ENCODE data around the gene IFITM10. TPM values are rescaled to one million over a fixed set of nuclear protein-coding genes. Genes with fewer than 3 reads are reported as not detected.

IFITM10 gene
- polyA plus RNA-seq, 1 of the 3 experiments (the other 2 are of a cell fraction), result 0.21 TPM

DNA sequence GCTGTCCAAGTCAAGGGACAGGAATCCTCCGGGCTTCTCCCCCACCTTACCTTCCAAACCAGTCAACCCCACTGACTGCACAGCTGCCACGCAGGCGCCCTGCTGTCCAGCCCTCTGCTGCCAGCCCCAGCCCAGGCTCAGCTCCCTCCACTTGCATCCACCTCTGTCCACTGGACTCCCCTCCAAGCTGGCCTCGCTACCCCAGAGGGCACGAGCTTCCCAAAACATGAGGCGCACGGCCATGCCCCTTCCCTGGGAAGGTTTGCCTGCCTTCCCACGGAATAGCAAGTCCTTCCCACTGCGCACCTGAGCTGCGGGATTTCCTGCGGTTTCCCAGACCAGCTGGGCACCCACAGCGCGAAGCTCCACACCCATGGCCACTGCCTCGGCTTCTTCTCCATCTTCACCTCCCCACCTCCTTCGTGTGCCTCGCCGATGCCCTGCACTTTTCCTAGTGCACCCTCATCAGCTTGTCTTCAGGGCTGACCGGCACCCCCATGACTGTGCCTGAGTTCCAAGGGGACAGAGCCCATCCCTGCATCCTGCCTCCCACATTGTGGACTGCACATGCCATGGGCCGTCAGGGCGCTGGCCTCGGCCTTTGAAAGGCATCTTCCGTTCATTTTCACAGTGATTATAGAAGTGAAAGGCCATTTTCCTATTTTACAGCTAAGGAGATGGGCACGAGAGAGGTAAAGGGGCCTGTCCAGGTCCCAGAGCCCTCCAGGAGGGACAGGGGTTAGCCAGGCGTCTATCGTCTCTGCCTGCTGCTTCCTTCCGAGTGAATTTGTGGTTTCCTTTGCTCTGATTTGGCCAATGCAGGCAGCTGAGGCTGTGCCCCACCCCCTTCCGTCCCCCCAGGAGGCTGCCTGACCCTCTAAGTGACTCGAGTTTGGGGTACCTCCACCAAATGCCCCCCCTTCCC lies 16.4 kb downstream of the IFITM10 start (continued):
- TF ChIP-seq NFIC (IDR thresholded peaks at IDR 0.05; ENCODE audit: borderline replicate concordance) (no peak), FOXJ3 (CRISPR knock-in tag; IDR thresholded peaks at IDR 0.05) (no peak), TAF1 (IDR thresholded peaks at IDR 0.05; ENCODE audit: borderline replicate concordance, low read depth, low read length) (no peak), TEAD4 (IDR thresholded peaks at IDR 0.05; ENCODE audit: borderline replicate concordance, insufficient read depth) (no peak)

DNA sequence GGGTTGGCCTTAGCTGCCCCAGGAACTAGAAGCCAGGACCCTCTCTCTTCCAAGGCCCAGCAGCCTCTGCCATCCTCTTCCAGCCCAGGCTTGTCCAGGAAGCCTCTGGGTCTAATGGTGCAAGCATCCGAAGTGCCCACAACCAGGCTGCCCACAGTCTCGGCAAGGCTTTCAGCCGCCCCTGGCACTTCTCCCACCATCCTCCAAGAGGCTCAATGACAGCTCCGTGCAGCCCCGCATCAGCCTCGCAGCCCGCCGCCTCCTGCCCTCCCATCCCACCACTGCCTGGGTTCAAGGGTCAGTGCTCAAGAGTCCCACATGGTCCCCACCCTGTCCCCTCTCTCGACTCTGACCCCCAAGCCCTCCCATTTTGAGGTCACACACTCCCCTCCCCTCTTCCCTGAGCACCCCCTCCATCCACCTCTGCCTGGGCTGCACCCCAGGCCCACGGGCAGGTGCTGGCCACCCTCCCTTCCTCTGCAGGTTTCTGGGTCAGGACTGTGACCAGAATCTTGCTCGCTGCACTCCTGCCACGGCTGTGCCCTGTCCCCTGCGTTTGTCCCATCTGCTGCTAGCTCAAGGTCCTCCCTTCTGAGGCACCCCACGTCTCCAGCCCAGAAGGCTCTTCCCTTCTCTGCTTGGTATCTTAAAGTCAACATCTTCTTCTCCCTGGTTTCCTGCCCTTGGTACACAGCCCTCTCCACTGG lies 17.2 kb downstream of the IFITM10 start:
- no peak for DNase-seq
- Histone ChIP-seq H2AFZ (ENCODE audit: low read depth) (no peak overlapping the region), H3K9me2 (no peaks in the 10 kb centered on the region), H3K4me2 (no peak overlapping the region), H3K9me3 (no peaks in the 10 kb centered on the region), H3K36me3 (replicated peaks in 1 of 2; ENCODE audit: control insufficient read depth in 1 of 2, insufficient read depth in 2 of 2, low read length in 1 of 2) (no peaks in the 10 kb centered on the region), H3K4me1 (ENCODE audit: control insufficient read depth in 1 of 2, insufficient read depth in 2 of 2, low read depth in 1 of 2, low read length in 1 of 2) (peaks cover 0 to 36% of the 10 kb centered on the region in 2 experiments; a peak in 1 of 4 replicates), H4K20me1 (ENCODE audit: insufficient read depth) (no peaks in the 10 kb centered on the region), H3F3A (replicated peaks; ENCODE audit: insufficient read depth) (peaks cover 8% of the 10 kb centered on the region), H3K27me3 (ENCODE audit: insufficient read depth) (peaks cover 6% of the 10 kb centered on the region; the same call in 1 of the 2 replicates), H3K27ac (ENCODE audit: low read depth in 2 of 2, low read length in 1 of 2) (no peak overlapping the region), H3K9ac (no peak overlapping the region), H3K79me2 (ENCODE audit: insufficient read depth) (no peaks in the 10 kb centered on the region), H3K4me3 (ENCODE audit: low read depth in 2 of 2, low read length in 1 of 2) (no peak overlapping the region)
- CTCF ChIA-PET, result interaction anchor here (1.0 to 3.0 kb wide), 5 partner anchors 40 to 149 kb away, joined by 3 to 19 read pairs (median 4); no protein-coding TSS in a partner anchor
- POLR2A ChIA-PET, result interaction anchor here (1.0 kb wide), 1 partner anchor 80 kb away, joined by 3 read pairs; no protein-coding TSS in a partner anchor
- TF ChIP-seq, protein P1, sequence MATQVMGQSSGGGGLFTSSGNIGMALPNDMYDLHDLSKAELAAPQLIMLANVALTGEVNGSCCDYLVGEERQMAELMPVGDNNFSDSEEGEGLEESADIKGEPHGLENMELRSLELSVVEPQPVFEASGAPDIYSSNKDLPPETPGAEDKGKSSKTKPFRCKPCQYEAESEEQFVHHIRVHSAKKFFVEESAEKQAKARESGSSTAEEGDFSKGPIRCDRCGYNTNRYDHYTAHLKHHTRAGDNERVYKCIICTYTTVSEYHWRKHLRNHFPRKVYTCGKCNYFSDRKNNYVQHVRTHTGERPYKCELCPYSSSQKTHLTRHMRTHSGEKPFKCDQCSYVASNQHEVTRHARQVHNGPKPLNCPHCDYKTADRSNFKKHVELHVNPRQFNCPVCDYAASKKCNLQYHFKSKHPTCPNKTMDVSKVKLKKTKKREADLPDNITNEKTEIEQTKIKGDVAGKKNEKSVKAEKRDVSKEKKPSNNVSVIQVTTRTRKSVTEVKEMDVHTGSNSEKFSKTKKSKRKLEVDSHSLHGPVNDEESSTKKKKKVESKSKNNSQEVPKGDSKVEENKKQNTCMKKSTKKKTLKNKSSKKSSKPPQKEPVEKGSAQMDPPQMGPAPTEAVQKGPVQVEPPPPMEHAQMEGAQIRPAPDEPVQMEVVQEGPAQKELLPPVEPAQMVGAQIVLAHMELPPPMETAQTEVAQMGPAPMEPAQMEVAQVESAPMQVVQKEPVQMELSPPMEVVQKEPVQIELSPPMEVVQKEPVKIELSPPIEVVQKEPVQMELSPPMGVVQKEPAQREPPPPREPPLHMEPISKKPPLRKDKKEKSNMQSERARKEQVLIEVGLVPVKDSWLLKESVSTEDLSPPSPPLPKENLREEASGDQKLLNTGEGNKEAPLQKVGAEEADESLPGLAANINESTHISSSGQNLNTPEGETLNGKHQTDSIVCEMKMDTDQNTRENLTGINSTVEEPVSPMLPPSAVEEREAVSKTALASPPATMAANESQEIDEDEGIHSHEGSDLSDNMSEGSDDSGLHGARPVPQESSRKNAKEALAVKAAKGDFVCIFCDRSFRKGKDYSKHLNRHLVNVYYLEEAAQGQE (IDR thresholded peaks at IDR 0.05; ENCODE audit: low read depth, low read length), result no peak
- TF ChIP-seq, protein P2, sequence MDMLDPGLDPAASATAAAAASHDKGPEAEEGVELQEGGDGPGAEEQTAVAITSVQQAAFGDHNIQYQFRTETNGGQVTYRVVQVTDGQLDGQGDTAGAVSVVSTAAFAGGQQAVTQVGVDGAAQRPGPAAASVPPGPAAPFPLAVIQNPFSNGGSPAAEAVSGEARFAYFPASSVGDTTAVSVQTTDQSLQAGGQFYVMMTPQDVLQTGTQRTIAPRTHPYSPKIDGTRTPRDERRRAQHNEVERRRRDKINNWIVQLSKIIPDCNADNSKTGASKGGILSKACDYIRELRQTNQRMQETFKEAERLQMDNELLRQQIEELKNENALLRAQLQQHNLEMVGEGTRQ (IDR thresholded peaks at IDR 0.05; ENCODE audit: borderline replicate concordance, low read depth, low read length), result no peak
- TF ChIP-seq, protein P3, sequence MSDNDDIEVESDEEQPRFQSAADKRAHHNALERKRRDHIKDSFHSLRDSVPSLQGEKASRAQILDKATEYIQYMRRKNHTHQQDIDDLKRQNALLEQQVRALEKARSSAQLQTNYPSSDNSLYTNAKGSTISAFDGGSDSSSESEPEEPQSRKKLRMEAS (IDR thresholded peaks at IDR 0.05; ENCODE audit: low read depth), result no peak
- no peak for TF ChIP-seq SIN3A (IDR thresholded peaks at IDR 0.05; ENCODE audit: borderline replicate concordance, low read depth, low read length)
- TF ChIP-seq POLR2AphosphoS5 (IDR thresholded peaks at IDR 0.05; ENCODE audit: low read depth, low read length), result no peak
- 50% methylated on average over 14 of the region's 14 CpGs for WGBS (ENCODE audit: low lambda C conversion rate)

Measured in SK-N-SH (cell line).